Thyroid gland (tissue), 4 donors: ENCODE data around the gene MCOLN3.

Source experiments
- POLR2A ChIP-seq, 2 donors: fragments of 450-650 bp; IDR thresholded peaks; one replicate each; pipeline ENCODE4 v1.6.1; 2017; ENCODE audit warnings: antibody characterized with exemption in 2 of 2, mild to moderate bottlenecking in 2 of 2, moderate library complexity in 1 of 2
- TF ChIP-seq, protein P1 (sequence below), 6 experiments: fragments of 200-600 bp in 3 of 6; fragments of 450-650 bp in 3 of 6; sonication (generic) in 3 of 6; IDR thresholded peaks; one replicate each; pipeline ENCODE4 v1.5.1; 2016 to 2019; ENCODE audit warnings: antibody characterized with exemption in 6 of 6, mild to moderate bottlenecking in 2 of 6, inconsistent platforms in 1 of 6, moderate library complexity in 1 of 6

DNA sequence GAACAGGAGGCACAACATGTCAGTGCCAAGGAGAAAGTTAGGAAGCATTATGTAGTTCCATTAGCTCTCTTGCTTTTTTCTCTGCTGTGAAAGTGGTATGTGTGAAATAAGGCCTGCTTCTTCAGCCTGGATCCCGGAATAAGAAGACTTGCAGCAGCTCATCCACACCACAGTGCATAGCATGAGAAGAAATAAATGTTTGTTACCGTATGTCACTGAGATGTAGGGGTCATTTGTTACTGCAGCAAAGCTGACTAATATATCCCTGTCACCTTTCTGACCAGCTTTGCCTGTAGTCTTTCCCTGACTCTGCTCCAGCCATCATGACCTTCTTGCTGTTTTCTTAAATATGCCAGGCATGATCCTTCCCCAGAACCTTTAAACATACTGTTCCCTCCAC, 20.5 kb upstream of the MCOLN3 start:
- TF ChIP-seq, protein P1, sequence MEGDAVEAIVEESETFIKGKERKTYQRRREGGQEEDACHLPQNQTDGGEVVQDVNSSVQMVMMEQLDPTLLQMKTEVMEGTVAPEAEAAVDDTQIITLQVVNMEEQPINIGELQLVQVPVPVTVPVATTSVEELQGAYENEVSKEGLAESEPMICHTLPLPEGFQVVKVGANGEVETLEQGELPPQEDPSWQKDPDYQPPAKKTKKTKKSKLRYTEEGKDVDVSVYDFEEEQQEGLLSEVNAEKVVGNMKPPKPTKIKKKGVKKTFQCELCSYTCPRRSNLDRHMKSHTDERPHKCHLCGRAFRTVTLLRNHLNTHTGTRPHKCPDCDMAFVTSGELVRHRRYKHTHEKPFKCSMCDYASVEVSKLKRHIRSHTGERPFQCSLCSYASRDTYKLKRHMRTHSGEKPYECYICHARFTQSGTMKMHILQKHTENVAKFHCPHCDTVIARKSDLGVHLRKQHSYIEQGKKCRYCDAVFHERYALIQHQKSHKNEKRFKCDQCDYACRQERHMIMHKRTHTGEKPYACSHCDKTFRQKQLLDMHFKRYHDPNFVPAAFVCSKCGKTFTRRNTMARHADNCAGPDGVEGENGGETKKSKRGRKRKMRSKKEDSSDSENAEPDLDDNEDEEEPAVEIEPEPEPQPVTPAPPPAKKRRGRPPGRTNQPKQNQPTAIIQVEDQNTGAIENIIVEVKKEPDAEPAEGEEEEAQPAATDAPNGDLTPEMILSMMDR (IDR thresholded peaks at IDR 0.05) = no peak
- no peak for TF ChIP-seq POLR2A (IDR thresholded peaks at IDR 0.05)
